ENCODE results near the gene CLASP1. TPM values are rescaled to one million over a fixed set of nuclear protein-coding genes. Genes with fewer than 3 reads are reported as not detected.

Gene CLASP1
- total RNA-seq, 4 donors from 2014 or later = 43.0 to 53.9 (median 51.3) TPM

- H3K4me1 ChIP-seq = peaks cover 0 to 18% (median 9%) of the 10 kb centered on the region in 4 donors
- no peak for DNase-seq
- TF ChIP-seq POLR2A (IDR thresholded peaks at IDR 0.05) (no peak), EP300 (IDR thresholded peaks at IDR 0.05; ENCODE audit: low read depth) (no peak), CTCF (IDR thresholded peaks at IDR 0.05) (no peak), POLR2AphosphoS5 (IDR thresholded peaks at IDR 0.05) (no peak)
- H3K27ac ChIP-seq = no peak overlapping the region
- H3K4me3 ChIP-seq = no peak overlapping the region
- in situ Hi-C loops (cut with MboI; ENCODE audit: low pct_ligation_motif_present in 1 of 4, low pct_unique_long_range_greater_than_20kb in 1 of 4, low sequenced_read_pairs in 3 of 4) = no loop called here
- H3K9me3 ChIP-seq = no peaks in the 10 kb centered on the region
- intact Hi-C loops (cut with DNase I; ENCODE audit: low total_unique reads) = no loop called here
- no peaks in the 10 kb centered on the region for H3K36me3 ChIP-seq
- H3K27me3 ChIP-seq = no peaks in the 10 kb centered on the region
Observed at GRCh38 chr2:121599963-121600651, 49.2 kb downstream of the CLASP1 start.

DNA sequence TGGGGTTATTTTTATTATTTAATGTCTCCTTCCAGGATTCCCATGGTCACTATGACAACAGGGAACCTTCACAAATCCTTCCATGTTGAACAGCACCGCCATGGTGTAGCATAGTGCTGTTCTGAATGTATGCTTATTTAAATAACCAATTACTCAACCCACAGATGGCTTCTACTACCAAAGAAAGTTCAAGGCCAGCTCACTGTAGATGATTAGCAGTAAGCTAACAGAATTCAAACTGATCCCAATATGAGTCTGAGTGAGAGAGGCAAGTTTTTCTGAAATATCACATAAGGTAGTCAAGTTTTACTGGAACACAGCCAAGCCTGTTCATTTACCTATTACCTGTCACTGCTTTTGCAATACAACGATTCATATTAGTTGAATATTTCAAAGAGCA is 51.2 kb downstream of the CLASP1 start:
- 80 to 81% methylated on average over 1 to 2 of the region's 2 CpGs for WGBS, 2 donors (ENCODE audit: low coverage in 1 of 2)
- TF ChIP-seq POLR2AphosphoS5 (IDR thresholded peaks at IDR 0.05) (no peak), POLR2A (IDR thresholded peaks at IDR 0.05) (no peak), EP300 (IDR thresholded peaks at IDR 0.05; ENCODE audit: low read depth) (no peak), CTCF (IDR thresholded peaks at IDR 0.05) (no peak)
- intact Hi-C loops (cut with DNase I; ENCODE audit: low total_unique reads) = no loop called here
- Histone ChIP-seq H3K36me3 (no peaks in the 10 kb centered on the region), H3K9me3 (no peaks in the 10 kb centered on the region), H3K4me1 (peaks cover 0 to 18% (median 9%) of the 10 kb centered on the region in 4 donors), H3K27me3 (no peaks in the 10 kb centered on the region), H3K4me3 (no peak overlapping the region), H3K27ac (no peak overlapping the region)
- no peak for DNase-seq
- in situ Hi-C loops (cut with MboI; ENCODE audit: low pct_ligation_motif_present in 1 of 4, low pct_unique_long_range_greater_than_20kb in 1 of 4, low sequenced_read_pairs in 3 of 4) = no loop called here

DNA sequence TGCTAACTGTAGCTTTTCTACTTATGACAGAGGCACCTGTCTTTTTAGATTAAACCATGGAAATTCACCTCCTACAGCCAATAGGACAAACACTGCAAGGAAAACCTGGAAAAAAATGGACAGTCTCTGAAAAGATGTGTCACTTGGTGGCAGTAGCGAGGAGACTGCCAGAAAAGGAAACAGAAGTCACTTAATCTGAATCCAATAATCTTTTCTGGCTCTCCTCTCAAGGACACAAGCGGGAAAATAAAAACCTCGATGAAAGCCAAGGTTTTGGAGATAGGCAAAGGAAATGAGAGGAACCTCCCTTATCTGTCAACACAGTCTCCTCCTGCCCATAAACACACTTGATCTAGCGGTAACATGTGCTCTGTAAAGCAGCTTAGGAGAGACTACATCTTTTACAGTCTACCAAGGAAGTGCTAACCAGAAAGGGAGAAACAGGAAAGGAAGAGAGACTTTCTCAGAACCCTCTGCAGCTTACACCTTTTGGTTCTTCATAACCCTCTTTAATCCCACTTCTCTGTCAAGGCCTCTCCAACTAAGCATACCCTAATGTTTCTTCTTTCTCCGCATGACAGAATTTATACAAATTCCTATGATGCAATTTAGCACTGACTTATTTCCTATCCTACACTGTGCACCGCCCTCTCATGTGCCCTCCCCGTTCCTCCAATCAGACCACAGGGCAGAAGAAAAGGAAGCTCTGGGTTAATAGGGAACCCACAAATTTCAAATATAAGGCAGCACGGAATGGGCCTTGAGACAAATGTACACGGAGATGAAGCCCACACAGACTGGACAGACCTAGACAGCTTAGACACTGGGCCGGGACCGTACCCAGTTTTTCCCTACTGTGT is 52.8 kb downstream of the CLASP1 start:
- Histone ChIP-seq H3K27ac (peak overlapping the region; percentile 12 to 64 (median 49)), H3K36me3 (no peaks in the 10 kb centered on the region), H3K9me3 (no peaks in the 10 kb centered on the region), H3K27me3 (no peaks in the 10 kb centered on the region), H3K4me1 (peaks cover 0 to 16% (median 9%) of the 10 kb centered on the region in 4 donors), H3K4me3 (peak overlapping the region in 1 of 4 donors; percentile 25)
- TF ChIP-seq CTCF (IDR thresholded peaks at IDR 0.05) (peak; percentile 22 to 44 (median 32)), EP300 (IDR thresholded peaks at IDR 0.05; ENCODE audit: low read depth) (no peak)
- peak; percentile 11 for DNase-seq
- in situ Hi-C loops (cut with MboI; ENCODE audit: low pct_ligation_motif_present in 1 of 4, low pct_unique_long_range_greater_than_20kb in 1 of 4, low sequenced_read_pairs in 3 of 4) (no loop called here), intact Hi-C loops (cut with DNase I; ENCODE audit: low total_unique reads) (no loop called here)
- WGBS, 2 donors (ENCODE audit: low coverage in 1 of 2) = 35 to 46% methylated on average over 4 to 11 of the region's 11 CpGs

- 71 to 83% methylated on average over 6 of the region's 6 CpGs for WGBS, 2 donors (ENCODE audit: low coverage in 1 of 2)
- no peak for DNase-seq
- Histone ChIP-seq H3K4me3 (no peak overlapping the region), H3K9me3 (no peaks in the 10 kb centered on the region), H3K27me3 (no peaks in the 10 kb centered on the region), H3K4me1 (peaks cover 0 to 16% (median 9%) of the 10 kb centered on the region in 4 donors), H3K27ac (peak overlapping the region in 1 of 4 donors; percentile 60), H3K36me3 (no peaks in the 10 kb centered on the region)
- in situ Hi-C loops (cut with MboI; ENCODE audit: low pct_ligation_motif_present in 1 of 4, low pct_unique_long_range_greater_than_20kb in 1 of 4, low sequenced_read_pairs in 3 of 4) = no loop called here
- intact Hi-C loops (cut with DNase I; ENCODE audit: low total_unique reads) = no loop called here
- TF ChIP-seq POLR2AphosphoS5 (IDR thresholded peaks at IDR 0.05) (no peak), CTCF (IDR thresholded peaks at IDR 0.05) (no peak), POLR2A (IDR thresholded peaks at IDR 0.05) (no peak), EP300 (IDR thresholded peaks at IDR 0.05; ENCODE audit: low read depth) (no peak)
Observed at GRCh38 chr2:121595012-121595891, 54.0 kb downstream of the CLASP1 start.
